Activated CD8-positive, alpha-beta memory T cell treated with anti-CD3 and anti-CD28 coated beads, Interleukin-2, amount 50 U/mL, for 4 hours (primary cell): ENCODE results near the gene OLFM2.
"Not testable (repeated sequence)": the region's sequence is repeated elsewhere in the genome, so short reads cannot be mapped to it uniquely, and the experiment has no call there.

Source experiments
- DNase-seq: peaks from one replicate; pipeline ENCODE4 v3.0.0-alpha.2; 2020

The OLFM2 gene

DNA sequence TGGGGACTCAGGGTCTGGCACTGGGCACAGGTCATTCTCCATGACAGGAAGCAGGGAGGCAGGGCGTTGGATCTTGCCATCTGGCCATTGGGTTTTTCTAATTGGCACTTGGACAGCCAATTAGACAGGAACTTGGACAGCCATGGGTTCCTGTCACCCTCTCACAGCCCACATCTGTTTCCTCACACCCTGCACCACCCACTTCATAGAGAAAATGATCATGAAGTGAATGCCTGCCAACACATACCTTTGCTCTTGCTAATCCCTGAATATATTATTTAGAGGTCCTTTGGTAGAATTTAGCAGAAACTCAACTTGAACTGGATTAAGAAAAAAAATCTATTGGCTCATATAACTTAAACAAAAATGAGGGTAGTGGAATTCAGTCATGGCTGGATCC, 4.9 kb upstream of the OLFM2 start:
- DNase-seq: no peak

DNA sequence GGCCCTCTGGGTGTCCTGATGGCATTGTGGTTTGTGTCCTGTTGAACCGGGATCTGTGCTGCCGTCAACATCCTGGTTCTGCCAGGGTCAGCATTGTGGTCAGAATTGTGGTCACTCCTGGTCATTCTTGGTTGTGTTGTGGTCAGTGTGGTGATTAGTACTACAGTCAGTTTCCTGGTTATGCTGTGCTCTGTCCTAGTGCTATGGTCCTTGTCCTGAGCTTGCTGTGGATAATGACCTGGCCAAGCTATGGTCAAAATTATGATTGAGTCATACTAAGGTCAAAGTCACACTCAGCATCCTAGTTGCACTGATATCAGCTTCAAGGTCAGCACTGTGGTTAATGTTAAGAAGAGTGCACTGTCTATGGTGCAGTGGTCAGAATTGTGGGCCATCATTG, 4.5 kb upstream of the OLFM2 start:
- no peak for DNase-seq

DNA sequence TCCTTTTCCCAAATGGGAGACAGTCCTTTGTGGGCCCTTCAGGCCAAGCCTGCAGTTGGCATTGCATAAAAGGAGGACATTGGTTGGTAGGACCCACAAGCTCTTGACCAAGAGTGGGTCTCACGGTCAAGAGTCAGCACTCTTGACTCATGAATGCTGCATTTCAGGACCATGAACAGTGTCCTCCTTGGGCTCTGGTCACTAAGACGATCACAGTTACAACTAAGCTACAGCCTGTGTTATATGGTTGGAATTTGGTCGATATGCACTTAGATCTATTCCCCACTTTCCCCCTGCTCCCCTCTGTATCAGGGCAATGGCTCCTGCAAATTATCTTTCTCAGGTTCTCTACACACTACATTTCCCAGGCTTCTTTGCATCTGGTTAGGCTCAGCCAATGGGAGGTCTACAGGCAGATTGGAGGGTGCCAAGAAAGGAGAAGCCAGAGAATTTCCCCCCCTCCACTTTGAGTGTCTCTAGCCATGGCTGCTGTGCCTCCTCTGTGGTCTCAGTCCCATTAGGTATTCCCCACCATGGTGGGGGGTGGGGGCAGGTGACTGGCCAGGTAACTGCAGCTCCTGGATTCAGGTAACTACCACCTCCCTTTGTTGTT, 3.1 kb upstream of the OLFM2 start:
- DNase-seq: no peak

- DNase-seq: no peak
Measured at GRCh38 chr19:9937001-9937411, 691 bp upstream of the OLFM2 start.

- no peak for DNase-seq
Measured at GRCh38 chr19:9935506-9936325, 599 bp downstream of the OLFM2 start.

DNA sequence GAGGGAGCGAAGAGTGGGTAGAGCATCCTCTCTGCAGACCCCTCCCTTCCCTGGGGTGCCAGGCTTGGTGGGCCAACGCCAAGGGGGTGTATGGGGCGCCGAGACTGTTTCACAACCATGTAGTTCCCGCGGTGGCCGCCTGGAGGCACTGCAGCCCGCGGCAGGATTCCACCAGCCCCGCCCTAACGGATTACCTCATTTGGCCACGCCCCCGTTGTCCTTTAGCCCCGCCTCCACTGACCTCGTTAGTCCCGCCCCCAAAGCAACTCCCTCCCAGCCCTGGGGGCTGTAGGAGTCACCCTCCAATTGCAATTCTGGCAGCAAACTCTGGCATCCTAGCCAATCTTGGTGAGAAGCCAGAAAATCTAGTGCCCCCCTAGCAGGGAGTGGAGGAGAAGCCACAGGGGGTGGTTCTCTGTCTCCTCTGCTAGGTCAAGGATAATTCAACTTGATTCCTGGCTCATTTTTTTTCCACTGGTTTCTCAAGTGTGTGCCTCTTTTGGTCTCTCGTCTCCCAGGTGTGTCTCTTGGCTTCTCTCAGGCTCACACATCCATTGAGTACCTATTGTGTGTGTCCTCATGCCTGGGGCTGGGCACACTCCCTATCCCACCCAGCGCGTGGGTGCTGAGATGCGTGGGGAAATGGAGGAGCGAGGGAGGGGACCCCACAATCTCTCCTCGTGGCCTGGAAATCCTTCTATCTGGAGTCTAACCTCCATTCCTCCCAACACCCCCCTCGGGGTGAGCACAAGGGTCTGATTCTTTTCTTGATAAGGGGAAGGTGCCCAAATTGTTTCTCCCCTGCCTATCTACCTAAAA, 2.0 kb downstream of the OLFM2 start:
- DNase-seq: peak; percentile 81

DNA sequence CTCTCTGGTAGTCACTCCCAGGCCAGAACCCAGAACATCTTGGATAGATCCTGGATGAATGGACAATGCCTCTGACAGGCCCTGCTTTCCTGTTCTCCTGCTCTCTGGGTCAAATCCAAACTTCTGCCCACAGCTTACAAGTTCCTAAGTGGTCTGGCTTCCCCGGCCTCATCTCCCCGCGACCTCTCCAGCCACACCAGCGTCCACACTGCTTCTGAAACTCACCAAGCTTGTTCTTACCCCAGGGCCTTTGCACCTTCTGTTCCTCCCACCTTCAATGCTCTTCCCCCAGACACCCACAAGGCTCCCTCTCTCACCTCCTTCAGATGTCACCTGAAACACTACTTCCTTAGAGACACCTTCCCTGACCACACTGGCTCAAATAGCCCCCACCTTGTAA, 3.5 kb downstream of the OLFM2 start:
- DNase-seq: no peak

GRCh38 chr19:9931629-9932028, 4.7 kb downstream of the OLFM2 start:
- no peak for DNase-seq

DNA sequence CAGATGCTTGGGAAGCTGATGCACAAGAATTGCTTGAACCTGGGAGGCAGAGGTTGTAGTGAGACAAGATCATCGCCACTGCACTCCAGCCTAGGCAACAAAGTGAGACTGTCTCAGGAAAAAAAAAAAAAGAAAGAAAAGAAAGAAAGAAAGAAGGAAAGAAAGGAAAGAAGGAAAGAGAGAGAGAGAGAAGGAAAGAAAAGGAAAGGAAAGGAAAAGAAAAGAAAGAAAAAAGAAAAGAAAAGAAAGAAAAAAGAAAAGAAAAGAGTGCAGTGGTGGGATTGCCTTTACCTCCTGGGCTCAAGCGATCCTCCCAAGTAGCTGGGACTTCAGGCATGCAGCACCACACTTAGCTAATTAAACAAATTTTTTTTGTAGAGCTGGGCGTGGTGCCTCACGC, 12.9 kb downstream of the OLFM2 start:
- no peak for DNase-seq

DNA sequence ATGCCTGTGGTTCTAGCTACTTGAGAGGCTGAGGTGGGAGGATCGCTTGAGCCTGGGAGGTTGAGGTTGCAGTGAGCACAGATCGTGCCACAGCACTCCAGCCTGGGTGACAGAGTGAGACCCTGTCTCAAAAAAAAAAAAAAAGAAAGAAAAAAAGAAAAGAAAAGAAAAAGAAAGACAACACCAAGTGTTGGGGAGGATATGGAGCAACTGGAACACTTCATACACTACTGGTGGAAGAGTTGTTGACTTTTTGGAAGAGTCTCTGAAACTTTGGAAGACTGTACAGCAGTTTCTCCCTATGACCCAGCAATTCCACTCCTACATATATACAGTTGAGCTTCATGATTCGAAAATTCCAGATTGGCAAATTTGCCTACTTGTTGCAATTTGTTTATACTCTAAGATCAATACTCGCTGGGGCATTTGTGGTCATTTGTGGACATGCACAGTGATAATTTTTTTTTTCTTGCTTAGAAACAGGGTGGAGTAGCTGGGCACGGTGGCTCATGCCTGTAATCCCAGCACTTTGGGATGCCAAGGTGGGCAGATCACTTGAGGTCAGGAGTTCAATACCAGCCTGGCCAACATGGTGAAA, 13.4 kb downstream of the OLFM2 start:
- not testable (repeated sequence) for DNase-seq

GRCh38 chr19:9917321-9917720, 19.0 kb downstream of the OLFM2 start:
- no peak for DNase-seq

- DNase-seq: no peak
Measured at GRCh38 chr19:9916719-9917118, 19.6 kb downstream of the OLFM2 start.

DNA sequence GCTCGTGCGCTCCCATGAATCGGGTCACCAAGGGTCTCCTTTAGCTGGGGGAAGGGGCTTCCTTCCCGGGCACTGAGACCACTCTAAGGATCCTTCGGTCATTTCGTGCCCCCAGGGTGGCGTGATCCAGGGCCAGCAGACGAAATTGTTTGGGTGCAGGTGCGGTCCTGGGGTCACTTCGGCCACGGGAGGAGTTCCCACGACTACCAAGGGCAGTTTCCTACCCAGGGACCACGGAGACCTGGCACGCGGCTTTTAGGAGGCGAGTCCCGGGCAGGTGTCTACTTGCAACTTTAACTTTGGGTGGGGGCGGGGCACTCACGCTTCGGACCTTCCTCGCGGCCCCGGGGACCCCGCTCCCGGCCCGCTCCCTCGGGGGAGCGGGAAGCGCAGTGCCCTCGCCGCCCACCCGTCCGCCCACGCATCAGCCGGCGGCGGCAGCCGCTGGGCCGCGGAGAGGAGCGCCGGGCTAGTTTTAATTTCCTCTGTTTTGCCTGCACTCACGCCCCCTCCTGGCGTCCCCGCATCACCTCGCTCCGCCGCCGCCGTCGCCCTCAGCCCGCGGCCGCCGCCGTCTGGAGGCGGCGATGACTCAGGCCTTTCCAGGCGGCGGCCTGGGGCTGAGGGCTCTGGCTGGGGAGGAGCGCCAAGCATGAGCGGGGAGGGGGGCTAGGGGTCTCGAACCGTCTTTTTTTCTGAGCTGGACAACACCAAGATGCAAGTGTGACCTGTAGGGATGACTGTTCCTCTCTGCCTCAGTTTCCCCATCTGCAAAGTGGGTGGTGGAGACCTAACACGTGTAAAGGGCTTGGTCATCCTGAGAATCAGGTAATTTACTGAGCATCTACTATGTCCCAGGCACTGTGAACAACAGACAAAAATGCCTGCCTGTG, 21.8 kb downstream of the OLFM2 start:
- DNase-seq: peak; percentile 88

DNA sequence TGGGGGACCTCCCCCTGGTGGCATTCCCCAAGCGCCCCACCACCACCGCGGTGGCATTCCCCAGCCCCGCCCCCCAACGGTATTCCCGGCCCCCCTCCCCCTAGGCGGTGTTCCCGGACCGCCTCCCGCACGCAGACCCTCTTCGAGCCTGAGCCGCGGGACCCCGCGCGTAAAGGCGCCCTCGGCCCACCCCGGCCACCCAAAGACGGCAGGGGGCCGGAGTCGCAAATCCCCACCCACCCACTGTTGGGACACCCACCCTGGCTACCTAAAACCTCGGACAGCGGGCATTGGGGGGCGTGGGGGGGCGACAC, 22.4 kb downstream of the OLFM2 start:
- DNase-seq: no peak

- peak; percentile 25 for DNase-seq
Measured at GRCh38 chr19:9913237-9914000, 22.9 kb downstream of the OLFM2 start.

DNA sequence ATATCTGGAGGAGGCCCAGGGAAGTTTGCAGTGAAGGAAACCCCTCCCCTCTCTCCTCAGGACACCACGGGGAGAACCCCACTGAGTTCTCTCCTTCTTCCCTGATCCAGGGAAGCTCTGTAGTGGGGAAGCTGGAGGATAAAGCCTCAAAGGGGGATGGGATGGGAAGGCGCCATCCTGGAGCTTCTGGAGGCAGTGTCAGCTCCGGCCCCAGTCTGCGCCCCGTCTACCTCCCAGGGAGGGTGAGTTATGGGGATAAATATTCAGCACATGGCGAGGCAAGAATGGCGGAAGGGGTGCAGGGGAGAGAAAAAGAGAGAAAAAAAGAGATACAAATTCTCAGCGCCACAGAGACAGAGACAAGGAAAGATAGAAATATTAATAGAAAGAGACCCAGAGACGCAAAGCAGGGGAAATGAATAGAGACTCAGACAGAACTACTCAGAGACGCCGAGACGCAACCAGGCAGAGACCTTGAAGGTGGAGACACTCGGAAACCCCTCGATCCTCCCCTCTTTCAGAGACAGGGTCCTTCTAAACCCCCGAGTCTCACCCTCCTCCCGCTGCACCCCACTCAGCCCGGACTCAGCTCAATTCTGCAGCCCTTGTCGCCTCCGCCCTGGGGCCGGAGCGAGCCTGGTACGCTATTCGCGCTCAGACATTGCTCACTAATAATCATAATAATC, 23.6 kb downstream of the OLFM2 start:
- no peak for DNase-seq

DNA sequence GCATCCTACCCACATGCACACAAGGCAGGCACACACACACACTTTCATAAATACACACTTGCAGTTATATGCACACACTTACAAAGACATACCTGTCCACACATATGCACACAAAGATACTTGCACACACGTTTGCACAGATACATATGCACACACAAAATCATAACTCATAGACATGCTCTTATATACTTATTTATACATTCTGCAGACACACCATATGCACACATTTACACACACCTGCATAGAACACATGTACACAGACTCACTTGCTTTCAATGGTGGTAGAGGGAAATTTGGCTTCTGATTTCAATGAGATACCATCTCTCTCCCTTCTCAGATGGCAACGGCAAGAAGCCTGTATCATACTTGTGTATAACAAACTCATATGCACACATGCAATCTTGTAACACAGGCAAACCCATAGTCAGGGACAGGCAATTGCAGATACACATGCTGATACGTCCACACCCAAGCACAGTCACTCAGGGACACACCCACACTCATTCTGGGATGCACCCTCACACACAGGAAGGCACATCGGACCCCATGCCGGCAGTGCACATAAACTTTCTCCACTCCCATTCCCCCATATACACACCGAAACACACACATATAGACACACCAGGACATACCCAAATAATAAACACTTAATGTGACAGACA, 24.7 kb downstream of the OLFM2 start:
- no peak for DNase-seq

DNA sequence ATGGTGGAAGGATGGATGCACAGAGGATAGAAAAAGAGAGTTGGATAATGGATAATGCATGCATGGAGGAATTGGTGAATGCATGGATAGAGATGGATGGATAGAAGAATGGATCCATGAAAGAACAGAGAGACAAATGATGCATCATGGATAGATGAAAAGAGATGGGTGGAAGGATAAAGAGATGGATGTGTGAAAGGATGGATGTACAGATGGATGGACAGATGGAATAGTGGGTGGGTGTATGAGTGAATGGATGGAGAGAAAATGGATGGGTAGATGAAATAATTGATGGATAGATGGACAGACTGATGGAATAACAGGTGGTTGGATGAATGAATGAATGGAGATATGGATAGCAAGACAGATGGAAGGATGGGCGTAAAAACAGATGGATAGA, 25.7 kb downstream of the OLFM2 start:
- no peak for DNase-seq

GRCh38 chr19:9909251-9909650, 27.1 kb downstream of the OLFM2 start:
- DNase-seq: no peak

- DNase-seq: no peak
Measured at GRCh38 chr19:9906475-9907087, 29.7 kb downstream of the OLFM2 start.
